ENCODE results near the gene CCDC127.

CCDC127 gene

DNA sequence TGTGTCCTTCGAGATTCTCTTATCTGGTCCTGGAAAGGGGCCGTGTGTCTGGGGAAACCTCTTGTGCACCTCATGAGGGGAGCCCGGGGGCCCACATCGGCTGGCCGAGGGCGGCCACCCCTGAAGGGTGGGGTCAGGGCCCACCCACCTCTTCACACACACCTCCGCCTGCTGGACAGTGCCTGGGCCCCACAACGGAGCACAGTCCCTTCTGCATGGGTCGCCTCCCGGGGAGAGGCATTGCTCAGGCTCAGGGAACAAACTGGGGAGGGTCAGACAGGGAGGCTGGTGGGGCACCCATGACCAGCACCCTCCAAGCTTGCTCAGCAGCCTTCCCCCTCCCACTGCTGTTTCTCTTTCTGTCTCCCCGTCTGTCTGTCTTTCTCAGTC lies 28.0 kb downstream of the CCDC127 start:
- no peak for DNase-seq (ENCODE audit: low spot score in 2 of 2)
- no peak overlapping the region for H3K4me3 Mint-ChIP-seq

DNA sequence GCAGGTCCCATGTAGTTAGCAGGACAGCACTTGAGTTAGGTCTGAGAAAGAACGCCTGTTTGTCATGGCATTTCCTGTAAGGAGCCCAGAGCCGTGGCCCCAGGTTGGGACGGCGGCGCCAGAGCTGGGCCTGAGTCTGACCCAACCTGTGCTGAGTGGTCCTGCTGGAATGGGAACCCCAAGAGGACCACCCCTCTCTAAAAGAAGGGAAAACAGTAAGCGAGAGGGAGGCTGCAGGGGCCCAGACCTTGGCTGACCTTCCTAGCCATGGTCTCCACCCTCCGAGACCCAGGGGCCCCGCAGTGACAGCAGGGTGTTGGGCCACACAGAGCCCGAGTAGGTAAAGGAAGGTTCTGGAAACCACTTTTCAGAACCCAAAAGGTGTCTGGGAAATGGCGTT lies 28.5 kb downstream of the CCDC127 start:
- ATAC-seq (replicated peaks; ENCODE audit: extremely low read depth, poor library complexity, severe bottlenecking) (no peak), DNase-seq (ENCODE audit: low spot score in 2 of 2) (no peak)
- Mint-ChIP-seq H3K4me3 (no peak overlapping the region), H3K27ac (ENCODE audit: low read depth) (no peak overlapping the region), H3K4me1 (peaks cover 7% of the 10 kb centered on the region), H3K9me3 (no peaks in the 10 kb centered on the region), H3K27me3 (peaks cover 21% of the 10 kb centered on the region), H3K36me3 (ENCODE audit: insufficient read depth) (no peaks in the 10 kb centered on the region)

More for the DNA sequence above, 28.0 kb downstream of the CCDC127 start:
- no peaks in the 10 kb centered on the region for H3K36me3 Mint-ChIP-seq (ENCODE audit: insufficient read depth)
- no peak for ATAC-seq (replicated peaks; ENCODE audit: extremely low read depth, poor library complexity, severe bottlenecking)
- H3K27ac Mint-ChIP-seq (ENCODE audit: low read depth): no peak overlapping the region
- no peaks in the 10 kb centered on the region for H3K9me3 Mint-ChIP-seq
- peaks cover 7% of the 10 kb centered on the region for H3K4me1 Mint-ChIP-seq
- peaks cover 22% of the 10 kb centered on the region for H3K27me3 Mint-ChIP-seq

DNA sequence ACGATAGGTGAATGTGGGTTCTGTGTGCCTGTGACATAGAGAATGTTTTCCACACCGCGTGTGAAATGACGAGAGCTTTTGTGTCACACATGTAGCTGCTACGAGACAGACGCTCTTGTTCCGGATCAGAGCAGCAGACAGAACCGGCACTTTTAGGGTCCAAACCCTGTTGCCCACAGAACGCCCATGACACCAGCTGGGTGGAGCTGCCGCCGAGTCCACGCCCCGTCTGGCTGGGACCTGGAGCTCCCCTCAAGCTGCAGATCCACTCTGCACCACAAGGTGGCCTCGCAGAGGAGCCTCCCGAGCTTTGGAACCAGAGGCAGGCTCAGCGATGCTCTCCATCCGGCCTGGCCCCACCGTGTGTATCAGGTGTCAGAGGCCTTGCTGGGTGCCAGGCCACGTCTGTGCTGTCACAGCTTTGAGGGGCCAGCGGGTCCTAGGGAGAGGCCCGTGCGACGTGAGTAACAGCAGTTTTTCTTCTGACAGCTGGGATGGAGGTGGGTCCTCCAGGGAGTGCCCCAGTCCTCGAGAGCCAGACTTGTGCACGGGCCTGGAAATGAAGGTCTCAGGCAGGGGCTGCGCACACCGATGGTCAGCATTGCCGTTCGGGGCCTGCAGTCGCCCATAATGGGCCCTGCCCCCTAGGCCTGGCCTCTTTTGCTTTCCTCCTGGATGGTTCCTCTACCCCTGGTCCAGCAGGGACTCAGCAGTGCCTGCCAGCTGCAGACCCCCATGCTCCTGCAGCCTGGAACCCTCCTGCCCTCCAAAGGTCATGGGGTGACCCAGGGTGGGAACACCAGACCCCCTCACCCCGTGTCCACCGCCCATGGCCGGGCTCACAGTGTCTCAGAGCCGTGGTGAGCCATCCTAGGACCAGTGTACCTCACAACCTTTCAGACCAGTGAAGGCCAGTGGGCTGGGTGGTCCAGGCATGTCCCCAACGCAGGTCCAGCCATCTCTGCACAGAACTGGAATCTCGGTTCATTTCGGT lies 29.2 kb downstream of the CCDC127 start:
- peaks cover 7% of the 10 kb centered on the region for H3K4me1 Mint-ChIP-seq
- ATAC-seq (replicated peaks; ENCODE audit: extremely low read depth, poor library complexity, severe bottlenecking) (peak; percentile 93), DNase-seq (ENCODE audit: low spot score in 2 of 2) (peak; percentile 83 to 85)
- H3K27ac Mint-ChIP-seq (ENCODE audit: low read depth): peak overlapping the region; percentile 38
- H3K9me3 Mint-ChIP-seq: no peaks in the 10 kb centered on the region
- H3K27me3 Mint-ChIP-seq: peaks cover 21% of the 10 kb centered on the region
- H3K4me3 Mint-ChIP-seq: peak overlapping the region; percentile 50
- no peaks in the 10 kb centered on the region for H3K36me3 Mint-ChIP-seq (ENCODE audit: insufficient read depth)

DNA sequence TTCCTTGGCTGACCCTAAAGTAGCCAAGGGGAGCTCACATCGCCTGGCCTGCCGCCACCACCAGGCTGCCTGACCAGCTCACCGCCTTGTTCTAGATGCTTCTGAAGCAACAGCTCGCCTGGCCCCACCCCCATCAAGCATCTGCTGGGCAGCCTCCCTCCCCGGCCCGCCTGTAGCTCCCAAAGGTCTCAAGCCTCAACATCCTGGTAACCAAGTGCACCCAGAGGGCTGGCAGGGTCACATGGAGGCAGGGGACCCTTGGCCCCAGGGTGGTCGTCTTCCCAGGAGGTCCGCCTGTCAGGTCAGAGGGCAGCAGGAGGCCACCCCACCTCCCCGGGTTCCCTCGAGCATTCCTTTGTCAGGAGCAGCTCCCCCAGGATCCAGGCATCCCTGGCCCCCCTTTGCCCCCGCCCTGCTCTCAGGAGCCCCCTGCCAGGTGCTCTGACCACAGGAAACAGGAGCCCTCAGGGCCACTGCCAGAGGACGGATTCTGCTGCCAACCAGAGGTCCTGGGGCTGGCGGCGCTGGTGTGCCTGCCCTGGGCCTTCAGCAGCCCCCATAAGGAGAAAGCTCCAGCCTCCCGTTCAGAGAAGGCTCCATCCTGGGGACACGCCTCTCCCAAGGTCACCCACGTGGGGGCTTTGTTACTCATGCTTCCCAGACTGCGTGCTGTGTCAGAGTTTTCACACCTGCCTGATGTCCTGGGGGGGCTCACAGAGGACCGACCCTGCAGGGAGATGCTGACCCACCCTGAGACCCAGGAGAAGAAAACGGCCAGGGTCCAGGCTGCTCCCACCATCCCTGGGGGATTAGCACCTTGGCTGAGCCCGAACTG lies 30.1 kb downstream of the CCDC127 start:
- ATAC-seq (replicated peaks; ENCODE audit: extremely low read depth, poor library complexity, severe bottlenecking): no peak
- peaks cover 21% of the 10 kb centered on the region for H3K27me3 Mint-ChIP-seq
- no peak for DNase-seq (ENCODE audit: low spot score in 2 of 2)
- peak overlapping the region; percentile 38 for H3K27ac Mint-ChIP-seq (ENCODE audit: low read depth)
- H3K9me3 Mint-ChIP-seq: no peaks in the 10 kb centered on the region
- no peak overlapping the region for H3K4me3 Mint-ChIP-seq
- H3K4me1 Mint-ChIP-seq: peaks cover 7% of the 10 kb centered on the region
- no peaks in the 10 kb centered on the region for H3K36me3 Mint-ChIP-seq (ENCODE audit: insufficient read depth)

DNA sequence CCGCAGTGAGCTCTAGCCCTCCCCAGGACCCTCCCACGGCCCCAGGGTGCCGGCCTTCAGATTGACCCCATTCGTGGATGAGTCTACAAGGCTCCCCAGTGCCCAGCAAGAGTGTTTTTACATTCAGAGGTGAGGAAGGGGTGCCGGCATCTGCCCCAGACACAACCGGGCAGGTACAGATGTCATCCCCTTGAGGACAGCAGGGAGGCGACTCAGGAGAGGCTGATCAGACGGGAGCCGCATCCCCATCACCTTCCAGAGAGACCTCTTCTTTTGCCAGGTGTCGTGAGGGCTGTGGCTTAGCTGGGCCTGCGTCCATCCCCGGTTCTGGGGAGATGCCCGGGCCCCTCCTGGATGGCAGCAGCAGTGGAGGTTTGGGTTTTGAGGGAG lies 30.9 kb downstream of the CCDC127 start:
- Mint-ChIP-seq H3K27ac (ENCODE audit: low read depth) (no peak overlapping the region), H3K4me3 (no peak overlapping the region), H3K4me1 (peaks cover 7% of the 10 kb centered on the region), H3K9me3 (no peaks in the 10 kb centered on the region), H3K36me3 (ENCODE audit: insufficient read depth) (no peaks in the 10 kb centered on the region), H3K27me3 (peaks cover 21% of the 10 kb centered on the region)
- ATAC-seq (replicated peaks; ENCODE audit: extremely low read depth, poor library complexity, severe bottlenecking): no peak
- DNase-seq (ENCODE audit: low spot score in 2 of 2): no peak

DNA sequence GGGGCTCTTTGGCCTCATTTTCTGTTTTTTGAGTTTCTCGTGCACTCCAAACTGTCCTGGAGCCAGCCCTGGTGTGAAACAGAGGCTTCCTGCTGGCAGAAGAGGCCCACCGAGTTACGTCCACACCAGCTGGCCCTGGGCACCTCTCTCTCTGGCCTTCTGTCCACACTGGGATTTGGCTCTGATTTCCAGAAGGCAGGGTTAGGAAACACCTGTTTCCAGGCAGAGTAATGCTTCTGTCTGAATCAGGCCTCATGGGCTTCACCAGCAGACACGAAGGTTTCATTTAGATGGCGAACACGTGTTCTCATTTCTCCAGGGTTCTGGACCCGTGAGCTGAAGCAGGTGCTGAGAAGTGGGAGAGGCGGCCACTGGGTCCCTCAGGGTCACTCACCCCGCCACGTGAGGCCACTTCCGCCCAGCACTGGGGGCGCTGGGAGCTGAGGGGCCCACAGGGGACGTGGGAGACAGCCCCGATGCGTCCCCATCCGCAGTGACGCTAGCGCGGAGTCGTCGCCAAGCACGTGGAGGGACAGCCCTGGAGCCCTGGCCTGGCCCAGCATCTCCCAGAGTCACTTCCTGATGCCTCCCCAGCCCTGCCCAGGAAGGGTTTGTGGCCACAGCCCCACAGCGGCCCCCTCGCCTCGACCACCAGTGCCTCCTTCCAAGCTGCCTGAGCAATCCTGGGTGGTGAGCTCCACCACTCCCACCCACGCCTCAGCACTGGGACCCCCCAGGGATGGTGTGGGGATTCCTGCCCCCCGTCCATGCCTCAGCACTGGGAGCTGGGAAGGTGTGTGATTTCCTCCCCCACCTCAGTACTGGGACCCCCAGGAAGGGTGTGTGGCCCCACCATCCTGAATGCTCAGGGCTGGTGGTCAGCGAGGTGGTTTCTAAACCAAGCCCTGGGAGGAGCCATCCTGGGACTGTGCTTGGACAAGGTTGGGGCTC lies 31.6 kb downstream of the CCDC127 start:
- Mint-ChIP-seq H3K4me3 (no peak overlapping the region), H3K4me1 (peaks cover 7% of the 10 kb centered on the region), H3K36me3 (ENCODE audit: insufficient read depth) (no peaks in the 10 kb centered on the region), H3K27ac (ENCODE audit: low read depth) (no peak overlapping the region), H3K9me3 (no peaks in the 10 kb centered on the region), H3K27me3 (peaks cover 27% of the 10 kb centered on the region)
- ATAC-seq (replicated peaks; ENCODE audit: extremely low read depth, poor library complexity, severe bottlenecking): no peak
- no peak for DNase-seq (ENCODE audit: low spot score in 2 of 2)

DNA sequence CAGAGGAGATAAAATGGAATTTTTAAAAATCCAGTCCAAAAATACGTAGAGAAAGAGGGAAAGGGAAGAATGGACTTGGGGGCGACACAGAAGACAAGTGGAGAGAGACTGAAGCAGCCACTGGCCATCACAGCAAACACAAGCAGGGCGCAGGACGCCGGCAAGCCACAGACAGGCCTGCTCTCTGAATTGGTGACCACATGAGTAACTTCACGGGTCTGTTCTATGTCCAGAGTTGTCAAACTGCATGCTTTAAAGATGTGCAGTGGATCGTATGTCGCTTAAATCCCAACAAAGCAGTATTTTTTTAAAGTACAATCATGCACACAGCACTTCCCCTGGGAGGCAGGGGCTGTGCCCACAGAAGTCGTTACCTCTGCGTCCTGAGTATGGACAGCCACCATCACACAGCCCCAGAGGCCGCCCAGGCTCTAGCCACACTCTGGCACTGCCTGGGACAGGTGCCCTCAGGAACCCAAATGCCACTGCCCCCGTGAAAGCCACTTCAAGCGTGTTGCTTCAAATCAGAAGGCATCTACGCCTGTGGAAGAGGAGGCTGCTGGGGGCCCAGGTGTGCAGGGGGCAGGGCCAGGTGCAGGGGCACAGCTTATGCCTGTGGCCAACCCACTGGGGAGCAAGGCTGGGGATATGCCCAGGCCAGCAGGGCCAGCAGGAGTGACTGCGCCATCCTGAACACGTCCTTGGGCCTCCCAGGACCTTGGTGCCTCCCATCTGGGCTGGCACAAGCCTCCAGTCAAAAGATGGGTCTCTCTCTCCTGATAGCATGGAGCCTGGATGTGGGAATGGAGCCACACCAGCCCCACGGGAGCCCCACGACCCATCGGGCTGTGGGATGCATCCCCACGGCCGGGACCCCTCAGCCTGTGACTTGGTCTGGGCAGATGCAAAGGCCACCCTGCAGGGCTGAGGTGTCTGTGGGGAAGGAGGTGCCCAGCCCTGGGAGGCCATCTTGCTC lies 32.6 kb downstream of the CCDC127 start:
- no peak for ATAC-seq (replicated peaks; ENCODE audit: extremely low read depth, poor library complexity, severe bottlenecking)
- Mint-ChIP-seq H3K36me3 (ENCODE audit: insufficient read depth) (no peaks in the 10 kb centered on the region), H3K4me3 (no peak overlapping the region), H3K4me1 (peaks cover 7% of the 10 kb centered on the region), H3K9me3 (no peaks in the 10 kb centered on the region), H3K27ac (ENCODE audit: low read depth) (no peak overlapping the region), H3K27me3 (peaks cover 32% of the 10 kb centered on the region)
- no peak for DNase-seq (ENCODE audit: low spot score in 2 of 2)

DNA sequence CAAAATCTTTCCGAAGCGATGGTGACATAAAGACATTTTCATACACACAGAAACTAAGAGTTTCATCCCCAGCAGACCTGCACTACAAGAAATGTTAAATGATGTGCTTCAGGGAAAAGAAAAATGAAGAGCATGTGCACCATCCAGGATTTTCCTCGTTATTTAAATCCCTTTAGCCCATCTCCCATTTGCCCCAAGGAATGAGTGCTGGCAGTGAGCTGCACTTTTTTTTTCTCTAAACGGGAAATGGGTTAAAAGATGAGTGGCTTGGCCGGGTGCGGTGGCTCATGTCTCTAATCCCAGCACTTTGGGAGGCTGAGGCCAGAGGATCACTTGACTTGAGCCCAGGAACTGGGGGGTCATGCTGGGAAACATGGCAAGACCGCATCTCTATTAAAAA lies 33.5 kb downstream of the CCDC127 start:
- DNase-seq (ENCODE audit: low spot score in 2 of 2): no peak
- Mint-ChIP-seq H3K4me3 (no peak overlapping the region), H3K36me3 (ENCODE audit: insufficient read depth) (no peaks in the 10 kb centered on the region), H3K4me1 (peaks cover 7% of the 10 kb centered on the region), H3K27ac (ENCODE audit: low read depth) (no peak overlapping the region), H3K27me3 (peaks cover 34% of the 10 kb centered on the region), H3K9me3 (no peaks in the 10 kb centered on the region)
- ATAC-seq (replicated peaks; ENCODE audit: extremely low read depth, poor library complexity, severe bottlenecking): no peak

DNA sequence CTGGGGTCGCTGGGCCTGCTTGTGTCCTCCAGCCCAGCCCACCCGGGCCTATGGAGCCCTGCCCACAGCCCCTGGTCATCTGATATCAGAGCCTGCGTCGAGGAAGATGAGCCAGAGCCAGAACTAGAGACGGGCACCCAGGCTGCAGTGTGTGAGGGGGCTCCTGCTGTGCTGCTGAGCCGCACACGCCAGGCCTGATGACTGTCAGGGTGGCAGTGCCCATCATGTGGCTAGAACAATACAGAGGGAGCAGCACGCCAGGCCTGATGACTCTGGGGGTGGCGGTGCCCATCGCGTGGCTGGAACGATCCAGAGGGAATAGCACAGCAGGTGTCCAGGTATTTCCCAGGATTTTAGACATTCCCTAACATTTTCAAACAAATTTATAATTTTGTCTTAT lies 35.8 kb downstream of the CCDC127 start:
- H3K4me1 Mint-ChIP-seq: no peaks in the 10 kb centered on the region
- H3K27me3 Mint-ChIP-seq: peaks cover 48% of the 10 kb centered on the region
- H3K4me3 Mint-ChIP-seq: no peak overlapping the region
- H3K27ac Mint-ChIP-seq (ENCODE audit: low read depth): no peak overlapping the region
- DNase-seq (ENCODE audit: low spot score in 2 of 2) (no peak), ATAC-seq (replicated peaks; ENCODE audit: extremely low read depth, poor library complexity, severe bottlenecking) (no peak)
- H3K36me3 Mint-ChIP-seq (ENCODE audit: insufficient read depth): no peaks in the 10 kb centered on the region
- no peaks in the 10 kb centered on the region for H3K9me3 Mint-ChIP-seq

DNA sequence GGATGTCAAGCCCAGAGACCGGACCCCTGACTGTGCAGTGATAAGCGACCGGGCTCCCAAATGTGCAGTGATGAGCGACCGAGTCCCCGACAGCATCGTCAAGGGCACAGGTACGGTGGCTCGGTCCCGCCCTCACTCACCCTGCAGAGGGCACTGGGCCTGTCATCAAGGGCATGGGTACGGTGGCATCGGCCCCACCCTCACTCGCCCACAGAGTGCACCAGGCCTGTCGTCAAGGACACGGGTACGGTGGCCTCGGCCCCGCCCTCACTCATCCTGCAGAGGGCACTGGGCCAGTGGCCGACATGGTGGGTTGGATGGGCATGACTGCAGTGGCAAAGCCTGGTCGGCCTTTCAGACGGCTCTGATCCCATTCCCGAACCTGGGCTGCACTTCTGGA lies 36.4 kb downstream of the CCDC127 start:
- H3K27me3 Mint-ChIP-seq: peaks cover 48% of the 10 kb centered on the region
- H3K27ac Mint-ChIP-seq (ENCODE audit: low read depth): no peak overlapping the region
- no peaks in the 10 kb centered on the region for H3K9me3 Mint-ChIP-seq

DNA sequence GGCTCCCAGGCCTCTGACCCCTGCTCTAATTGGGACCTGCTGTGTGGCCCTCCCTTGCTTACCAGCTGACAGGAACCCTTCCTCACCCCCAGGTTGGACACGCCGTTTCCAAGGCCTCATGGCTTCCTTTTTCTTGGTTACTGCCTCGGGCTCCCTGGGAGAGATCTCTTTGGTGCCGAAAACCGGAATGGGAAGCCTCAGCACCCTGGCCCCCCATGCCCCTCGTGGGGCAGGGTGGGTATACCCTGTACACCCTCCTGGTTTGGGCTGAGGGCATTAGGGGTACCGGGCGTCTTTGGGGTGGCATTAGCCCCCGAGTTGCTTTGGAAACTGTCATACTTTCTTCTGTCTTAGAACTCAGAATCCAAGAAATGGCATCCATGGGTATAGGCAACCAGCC lies 36.8 kb downstream of the CCDC127 start:
- peak overlapping the region; percentile 8 for H3K27ac Mint-ChIP-seq (ENCODE audit: low read depth)
- no peaks in the 10 kb centered on the region for H3K36me3 Mint-ChIP-seq (ENCODE audit: insufficient read depth)
- peaks cover 48% of the 10 kb centered on the region for H3K27me3 Mint-ChIP-seq
- no peak for DNase-seq (ENCODE audit: low spot score in 2 of 2)
- H3K4me1 Mint-ChIP-seq: no peaks in the 10 kb centered on the region
- no peak overlapping the region for H3K4me3 Mint-ChIP-seq
- no peaks in the 10 kb centered on the region for H3K9me3 Mint-ChIP-seq
- ATAC-seq (replicated peaks; ENCODE audit: extremely low read depth, poor library complexity, severe bottlenecking): no peak

More for the DNA sequence above, 36.4 kb downstream of the CCDC127 start:
- no peaks in the 10 kb centered on the region for H3K4me1 Mint-ChIP-seq
- H3K4me3 Mint-ChIP-seq: no peak overlapping the region
- DNase-seq (ENCODE audit: low spot score in 2 of 2) (no peak), ATAC-seq (replicated peaks; ENCODE audit: extremely low read depth, poor library complexity, severe bottlenecking) (no peak)
- no peaks in the 10 kb centered on the region for H3K36me3 Mint-ChIP-seq (ENCODE audit: insufficient read depth)

Measured in central memory CD8-positive, alpha-beta T cell (primary cell).